ENCODE results near the gene SARM1. TPM values are rescaled to one million over a fixed set of nuclear protein-coding genes. Genes with fewer than 3 reads are reported as not detected.

The SARM1 gene
- total and polyA plus RNA-seq, 9 of the 15 experiments (the other 6 are each of a cell fraction or from before 2014, with no cell fraction given): 0.04 to 0.55 (median 0.11) TPM; not detected in 2

GRCh38 chr17:28405632-28406472 is 34.4 kb downstream of the SARM1 start, which contains the start of gene SLC46A1 (continued):
- TF ChIP-seq DEAF1 (CRISPR knock-in tag; IDR thresholded peaks at IDR 0.05) (no peak), MTA2 (IDR thresholded peaks at IDR 0.05; ENCODE audit: low read depth) (no peak), ETS2 (tag; IDR thresholded peaks at IDR 0.05; ENCODE audit: borderline replicate concordance, poor library complexity, severe bottlenecking) (no peak), BRF2 (IDR thresholded peaks at IDR 0.05; ENCODE audit: borderline replicate concordance, insufficient read depth, insufficient read length) (no peak), ZNF408 (CRISPR knock-in tag; IDR thresholded peaks at IDR 0.05; ENCODE audit: low read depth) (no peak), MCM3 (IDR thresholded peaks at IDR 0.05) (no peak), PHB2 (IDR thresholded peaks at IDR 0.05; ENCODE audit: low read depth) (no peak), SREBF1 (IDR thresholded peaks at IDR 0.05; ENCODE audit: borderline replicate concordance, low read depth, low read length) (no peak), MAFF (IDR thresholded peaks at IDR 0.05; ENCODE audit: low read length) (no peak), EP300 (IDR thresholded peaks at IDR 0.05; ENCODE audit: low read length) (no peak), RNF2 (IDR thresholded peaks at IDR 0.05) (no peak), ZC3H8 (IDR thresholded peaks at IDR 0.05) (no peak)
- TF ChIP-seq, protein P1, sequence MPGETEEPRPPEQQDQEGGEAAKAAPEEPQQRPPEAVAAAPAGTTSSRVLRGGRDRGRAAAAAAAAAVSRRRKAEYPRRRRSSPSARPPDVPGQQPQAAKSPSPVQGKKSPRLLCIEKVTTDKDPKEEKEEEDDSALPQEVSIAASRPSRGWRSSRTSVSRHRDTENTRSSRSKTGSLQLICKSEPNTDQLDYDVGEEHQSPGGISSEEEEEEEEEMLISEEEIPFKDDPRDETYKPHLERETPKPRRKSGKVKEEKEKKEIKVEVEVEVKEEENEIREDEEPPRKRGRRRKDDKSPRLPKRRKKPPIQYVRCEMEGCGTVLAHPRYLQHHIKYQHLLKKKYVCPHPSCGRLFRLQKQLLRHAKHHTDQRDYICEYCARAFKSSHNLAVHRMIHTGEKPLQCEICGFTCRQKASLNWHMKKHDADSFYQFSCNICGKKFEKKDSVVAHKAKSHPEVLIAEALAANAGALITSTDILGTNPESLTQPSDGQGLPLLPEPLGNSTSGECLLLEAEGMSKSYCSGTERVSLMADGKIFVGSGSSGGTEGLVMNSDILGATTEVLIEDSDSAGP (CRISPR knock-in tag; IDR thresholded peaks at IDR 0.05): no peak
- TF ChIP-seq, protein P2, sequence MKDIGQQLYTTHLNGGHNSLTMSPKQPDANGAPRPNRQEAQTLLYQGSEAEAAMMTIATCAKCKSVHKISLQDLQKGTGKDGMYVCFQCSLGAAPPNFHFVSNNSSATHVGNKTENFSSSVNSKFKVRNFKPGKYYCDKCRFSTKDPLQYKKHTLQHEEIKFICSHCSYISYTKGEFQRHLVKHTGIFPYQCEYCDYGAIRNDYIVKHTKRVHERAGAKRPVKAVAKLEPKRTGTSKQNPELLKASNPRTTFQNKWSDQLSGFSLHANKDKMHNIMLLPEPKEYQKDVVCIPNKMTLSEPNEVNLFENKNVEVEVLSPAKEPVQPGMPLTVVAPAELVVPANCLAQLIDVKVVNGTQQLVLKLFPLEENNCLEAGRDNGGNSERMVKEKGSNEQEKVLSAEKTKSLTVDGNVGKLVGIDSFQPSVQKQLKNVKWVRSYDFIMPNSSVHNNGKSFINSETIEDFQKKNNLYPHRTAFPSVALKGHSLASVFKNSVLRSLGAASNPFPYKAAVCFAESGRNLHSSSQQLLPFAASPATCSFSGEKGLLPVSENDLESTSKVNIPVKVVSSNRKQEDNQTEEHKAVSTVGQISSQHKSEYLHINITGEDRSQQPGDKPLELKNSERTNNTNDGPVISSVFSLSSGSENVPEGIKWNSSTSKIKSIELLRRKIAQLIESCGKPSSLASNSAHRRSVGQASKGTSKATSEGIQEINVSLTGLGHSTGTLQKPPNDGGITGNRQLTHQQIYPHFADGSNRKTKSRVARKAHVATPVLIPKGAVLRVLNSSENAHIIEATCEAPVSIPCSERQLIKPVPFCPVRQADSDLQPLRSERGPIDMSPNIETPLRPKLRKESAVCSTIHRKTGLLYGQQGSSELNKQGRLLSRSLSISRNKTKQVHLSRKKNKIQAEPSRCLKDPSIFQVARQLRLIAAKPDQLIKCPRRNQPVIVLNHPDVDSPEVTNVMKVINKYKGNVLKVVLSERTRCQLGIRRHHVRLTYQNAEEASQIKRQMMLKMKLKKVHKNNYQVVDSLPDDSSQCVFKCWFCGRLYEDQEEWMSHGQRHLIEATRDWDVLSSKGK (CRISPR knock-in tag; IDR thresholded peaks at IDR 0.05): no peak
- TF ChIP-seq, protein P3, sequence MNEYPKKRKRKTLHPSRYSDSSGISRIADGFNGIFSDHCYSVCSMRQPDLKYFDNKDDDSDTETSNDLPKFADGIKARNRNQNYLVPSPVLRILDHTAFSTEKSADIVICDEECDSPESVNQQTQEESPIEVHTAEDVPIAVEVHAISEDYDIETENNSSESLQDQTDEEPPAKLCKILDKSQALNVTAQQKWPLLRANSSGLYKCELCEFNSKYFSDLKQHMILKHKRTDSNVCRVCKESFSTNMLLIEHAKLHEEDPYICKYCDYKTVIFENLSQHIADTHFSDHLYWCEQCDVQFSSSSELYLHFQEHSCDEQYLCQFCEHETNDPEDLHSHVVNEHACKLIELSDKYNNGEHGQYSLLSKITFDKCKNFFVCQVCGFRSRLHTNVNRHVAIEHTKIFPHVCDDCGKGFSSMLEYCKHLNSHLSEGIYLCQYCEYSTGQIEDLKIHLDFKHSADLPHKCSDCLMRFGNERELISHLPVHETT (CRISPR knock-in tag; conservative IDR thresholded peaks at IDR 0.05 in 1 of 2, IDR thresholded peaks at IDR 0.05 in 1 of 2): no peak
- TF ChIP-seq, protein P4, sequence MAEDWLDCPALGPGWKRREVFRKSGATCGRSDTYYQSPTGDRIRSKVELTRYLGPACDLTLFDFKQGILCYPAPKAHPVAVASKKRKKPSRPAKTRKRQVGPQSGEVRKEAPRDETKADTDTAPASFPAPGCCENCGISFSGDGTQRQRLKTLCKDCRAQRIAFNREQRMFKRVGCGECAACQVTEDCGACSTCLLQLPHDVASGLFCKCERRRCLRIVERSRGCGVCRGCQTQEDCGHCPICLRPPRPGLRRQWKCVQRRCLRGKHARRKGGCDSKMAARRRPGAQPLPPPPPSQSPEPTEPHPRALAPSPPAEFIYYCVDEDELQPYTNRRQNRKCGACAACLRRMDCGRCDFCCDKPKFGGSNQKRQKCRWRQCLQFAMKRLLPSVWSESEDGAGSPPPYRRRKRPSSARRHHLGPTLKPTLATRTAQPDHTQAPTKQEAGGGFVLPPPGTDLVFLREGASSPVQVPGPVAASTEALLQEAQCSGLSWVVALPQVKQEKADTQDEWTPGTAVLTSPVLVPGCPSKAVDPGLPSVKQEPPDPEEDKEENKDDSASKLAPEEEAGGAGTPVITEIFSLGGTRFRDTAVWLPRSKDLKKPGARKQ (CRISPR knock-in tag; IDR thresholded peaks at IDR 0.05): no peak

All from K562 (cell line).